ENCODE results near the gene CDHR3.
A peak's percentile ranks its signal among the peaks of the same experiment; 100 is the strongest.

The CDHR3 gene

GRCh38 chr7:106054971-106055532 is 92.0 kb downstream of the CDHR3 start:
- no peak overlapping the region for H3K9ac ChIP-seq (ENCODE audit: low read length)
- no peaks in the 10 kb centered on the region for H3K79me2 ChIP-seq (ENCODE audit: low read length)
- no peaks in the 10 kb centered on the region for H3F3A ChIP-seq (ENCODE audit: insufficient read depth, low read length)

GRCh38 chr7:106056513-106057203 is 93.6 kb downstream of the CDHR3 start:
- no peaks in the 10 kb centered on the region for H3F3A ChIP-seq (ENCODE audit: insufficient read depth, low read length)
- H3K36me3 ChIP-seq (replicated peaks; ENCODE audit: insufficient read depth, low read length) = no peaks in the 10 kb centered on the region
- H2AFZ ChIP-seq (ENCODE audit: low read length) = no peak overlapping the region
- H3K27me3 ChIP-seq (replicated peaks; ENCODE audit: insufficient read depth, low read length) = no peaks in the 10 kb centered on the region
- DNase-seq = peak; percentile 59
- H3K4me3 ChIP-seq (ENCODE audit: low read length) = no peak overlapping the region
- H4K20me1 ChIP-seq (ENCODE audit: insufficient read depth, low read length) = no peaks in the 10 kb centered on the region
- no peak overlapping the region for H3K27ac ChIP-seq (ENCODE audit: low read length)
- TF ChIP-seq EZH2 (optimal IDR thresholded peaks at IDR 0.05; ENCODE audit: low read depth, low read length) (no peak), CTCF (IDR thresholded peaks at IDR 0.05; ENCODE audit: low read length) (peak; percentile 92), EZH2phosphoT487 (IDR thresholded peaks at IDR 0.05; ENCODE audit: low read length) (no peak)
- H3K9me3 ChIP-seq (replicated peaks; ENCODE audit: insufficient read depth, low read length) = no peaks in the 10 kb centered on the region
- H3K79me2 ChIP-seq (ENCODE audit: low read length) = no peaks in the 10 kb centered on the region
- no peaks in the 10 kb centered on the region for H3K9me2 ChIP-seq (replicated peaks; ENCODE audit: insufficient read depth, low read length)
- H3K9ac ChIP-seq (ENCODE audit: low read length) = no peak overlapping the region
- H3K4me2 ChIP-seq (ENCODE audit: low read depth, low read length) = no peak overlapping the region
- H3K4me1 ChIP-seq (ENCODE audit: low read length) = peaks cover 2% of the 10 kb centered on the region

More at GRCh38 chr7:106054971-106055532, 92.0 kb downstream of the CDHR3 start:
- TF ChIP-seq EZH2phosphoT487 (IDR thresholded peaks at IDR 0.05; ENCODE audit: low read length) (no peak), EZH2 (optimal IDR thresholded peaks at IDR 0.05; ENCODE audit: low read depth, low read length) (no peak), CTCF (IDR thresholded peaks at IDR 0.05; ENCODE audit: low read length) (no peak)
- DNase-seq = no peak
- H3K4me2 ChIP-seq (ENCODE audit: low read depth, low read length) = no peak overlapping the region
- no peaks in the 10 kb centered on the region for H3K9me2 ChIP-seq (replicated peaks; ENCODE audit: insufficient read depth, low read length)
- no peak overlapping the region for H2AFZ ChIP-seq (ENCODE audit: low read length)
- no peaks in the 10 kb centered on the region for H3K4me1 ChIP-seq (ENCODE audit: low read length)
- H3K27ac ChIP-seq (ENCODE audit: low read length) = no peak overlapping the region
- H4K20me1 ChIP-seq (ENCODE audit: insufficient read depth, low read length) = no peaks in the 10 kb centered on the region
- no peaks in the 10 kb centered on the region for H3K9me3 ChIP-seq (replicated peaks; ENCODE audit: insufficient read depth, low read length)
- H3K4me3 ChIP-seq (ENCODE audit: low read length) = no peak overlapping the region
- H3K36me3 ChIP-seq (replicated peaks; ENCODE audit: insufficient read depth, low read length) = no peaks in the 10 kb centered on the region
- no peaks in the 10 kb centered on the region for H3K27me3 ChIP-seq (replicated peaks; ENCODE audit: insufficient read depth, low read length)

GRCh38 chr7:106057204-106057961 is 94.3 kb downstream of the CDHR3 start:
- no peaks in the 10 kb centered on the region for H3K79me2 ChIP-seq (ENCODE audit: low read length)
- no peak overlapping the region for H3K9ac ChIP-seq (ENCODE audit: low read length)
- no peaks in the 10 kb centered on the region for H4K20me1 ChIP-seq (ENCODE audit: insufficient read depth, low read length)
- no peaks in the 10 kb centered on the region for H3K27me3 ChIP-seq (replicated peaks; ENCODE audit: insufficient read depth, low read length)
- peaks cover 8% of the 10 kb centered on the region for H3K4me1 ChIP-seq (ENCODE audit: low read length)
- no peak for TF ChIP-seq EZH2phosphoT487 (IDR thresholded peaks at IDR 0.05; ENCODE audit: low read length)
- no peak for TF ChIP-seq EZH2 (optimal IDR thresholded peaks at IDR 0.05; ENCODE audit: low read depth, low read length)
- TF ChIP-seq CTCF (IDR thresholded peaks at IDR 0.05; ENCODE audit: low read length) = no peak
- H3K4me2 ChIP-seq (ENCODE audit: low read depth, low read length) = no peak overlapping the region
- no peaks in the 10 kb centered on the region for H3K9me3 ChIP-seq (replicated peaks; ENCODE audit: insufficient read depth, low read length)
- H3F3A ChIP-seq (ENCODE audit: insufficient read depth, low read length) = no peaks in the 10 kb centered on the region
- no peak overlapping the region for H2AFZ ChIP-seq (ENCODE audit: low read length)
- no peaks in the 10 kb centered on the region for H3K9me2 ChIP-seq (replicated peaks; ENCODE audit: insufficient read depth, low read length)
- no peaks in the 10 kb centered on the region for H3K36me3 ChIP-seq (replicated peaks; ENCODE audit: insufficient read depth, low read length)
- H3K27ac ChIP-seq (ENCODE audit: low read length) = no peak overlapping the region
- no peak for DNase-seq
- no peak overlapping the region for H3K4me3 ChIP-seq (ENCODE audit: low read length)
